HEK293 (cell line): ENCODE results near the gene PRTFDC1.

Experiments
- CTCF ChIA-PET: fragments of 350-600 bp; formaldehyde crosslinking; extraction: SDS; loops from one replicate; lab custom pipeline; 2021; ENCODE audit warnings: antibody characterized with exemption; lab: Yijun Ruan, JAX
- POLR2A ChIA-PET: fragments of 300-600 bp; formaldehyde crosslinking; extraction: SDS; loops from one replicate; lab custom pipeline; 2020; ENCODE audit warnings: antibody characterized with exemption, inconsistent platforms; lab: Yijun Ruan, JAX
- H3K27ac ChIP-seq: fragments of 200-500 bp; sonication (Bioruptor generic); 2 replicates; pipeline ENCODE4 v1.5.1; 2014; ENCODE audit warnings: low read depth, low read length, control low read depth, inconsistent platforms; ENCODE audit errors: extremely low read depth
- H3K36me3 ChIP-seq, 2 experiments: fragments of 200-500 bp in 1 of 2; sonication (Bioruptor generic) in 1 of 2; 1 replicate in 1 of 2; 2 replicates in 1 of 2; pipeline ENCODE4 v1.5.1; 2014 to 2017; ENCODE audit warnings: inconsistent platforms in 2 of 2, low read length in 2 of 2; ENCODE audit not compliant: control insufficient read depth in 2 of 2, insufficient read depth in 1 of 2
- H3K4me1 ChIP-seq: fragments of 200-500 bp; sonication (Bioruptor generic); 2 replicates; pipeline ENCODE4 v1.5.1; 2014; ENCODE audit warnings: mild to moderate bottlenecking, low read length, inconsistent platforms; ENCODE audit not compliant: control insufficient read depth, insufficient read depth
- H3K4me3 ChIP-seq: 2 replicates; pipeline ENCODE4 v1.5.1; 2011; ENCODE audit warnings: low read depth, mild to moderate bottlenecking, control low read depth, low read length, moderate library complexity
- H3K9me3 ChIP-seq: fragments of 200-500 bp; sonication (Bioruptor generic); 2 replicates; pipeline ENCODE4 v1.5.1; 2014; ENCODE audit warnings: low read depth, low read length, inconsistent platforms; ENCODE audit not compliant: control insufficient read depth, insufficient read depth
- GLI4 ChIP-seq: fragments of 450-650 bp; formaldehyde crosslinking; IDR thresholded peaks from 2 replicates; pipeline ENCODE4 v1.5.1; 2016; ENCODE audit warnings: missing biosample characterization, missing genetic modification characterization
- IKZF3 ChIP-seq: fragments of 450-650 bp; IDR thresholded peaks from 2 replicates; pipeline ENCODE4 v1.5.0; 2018; ENCODE audit warnings: missing biosample characterization, mild to moderate bottlenecking, missing genetic modification characterization, moderate library complexity
- KLF10 ChIP-seq: fragments of 450-650 bp; IDR thresholded peaks from 2 replicates; pipeline ENCODE4 v1.5.1; 2018; ENCODE audit warnings: missing biosample characterization, mild to moderate bottlenecking, missing genetic modification characterization
- REPIN1 ChIP-seq: fragments of 450-650 bp; formaldehyde crosslinking; IDR thresholded peaks from 2 replicates; pipeline ENCODE4 v1.5.1; 2017; ENCODE audit warnings: missing biosample characterization, missing genetic modification characterization, low read depth
- WT1 ChIP-seq: fragments of 450-650 bp; formaldehyde crosslinking; IDR thresholded peaks from 2 replicates; pipeline ENCODE4 v1.5.1; 2016; ENCODE audit warnings: missing biosample characterization, missing genetic modification characterization
- ZBTB7A ChIP-seq: fragments of 450-650 bp; formaldehyde crosslinking; IDR thresholded peaks from 2 replicates; pipeline ENCODE4 v1.5.1; 2016; ENCODE audit warnings: low read depth, missing biosample characterization, missing genetic modification characterization
- ZIC2 ChIP-seq: fragments of 450-650 bp; formaldehyde crosslinking; IDR thresholded peaks from 2 replicates; pipeline ENCODE4 v1.5.1; 2016; ENCODE audit warnings: missing biosample characterization, missing genetic modification characterization
- ZNF133 ChIP-seq: fragments of 450-650 bp; formaldehyde crosslinking; IDR thresholded peaks from 2 replicates; pipeline ENCODE4 v1.5.1; 2016; ENCODE audit warnings: missing biosample characterization, missing genetic modification characterization
- ZNF174 ChIP-seq: fragments of 450-650 bp; formaldehyde crosslinking; IDR thresholded peaks from 2 replicates; pipeline ENCODE4 v1.5.0; 2017; ENCODE audit warnings: missing biosample characterization, mild to moderate bottlenecking, missing genetic modification characterization
- ZNF175 ChIP-seq: fragments of 450-650 bp; formaldehyde crosslinking; IDR thresholded peaks from 2 replicates; pipeline ENCODE4 v1.5.1; 2016; ENCODE audit warnings: missing biosample characterization, missing genetic modification characterization
- ZNF23 ChIP-seq: fragments of 450-650 bp; formaldehyde crosslinking; IDR thresholded peaks from 2 replicates; pipeline ENCODE4 v1.5.1; 2016; ENCODE audit warnings: missing biosample characterization, missing genetic modification characterization, borderline replicate concordance
- ZNF423 ChIP-seq: fragments of 450-650 bp; formaldehyde crosslinking; IDR thresholded peaks from 2 replicates; pipeline ENCODE4 v1.5.1; 2016; ENCODE audit warnings: missing biosample characterization, missing genetic modification characterization
- ZNF548 ChIP-seq: fragments of 450-650 bp; formaldehyde crosslinking; IDR thresholded peaks from 2 replicates; pipeline ENCODE4 v1.5.1; 2016; ENCODE audit warnings: missing biosample characterization, missing genetic modification characterization
- ZNF558 ChIP-seq: fragments of 450-650 bp; formaldehyde crosslinking; IDR thresholded peaks from 2 replicates; pipeline ENCODE4 v1.5.1; 2016; ENCODE audit warnings: missing biosample characterization, missing genetic modification characterization
- ZNF561 ChIP-seq: fragments of 450-650 bp; IDR thresholded peaks from 2 replicates; pipeline ENCODE4 v1.5.1; 2018; ENCODE audit warnings: missing biosample characterization, missing genetic modification characterization, borderline replicate concordance
- ZNF571 ChIP-seq: fragments of 450-650 bp; formaldehyde crosslinking; IDR thresholded peaks from 2 replicates; pipeline ENCODE4 v1.5.0; 2017; ENCODE audit warnings: missing biosample characterization, missing genetic modification characterization
- ZNF596 ChIP-seq: fragments of 450-650 bp; IDR thresholded peaks from 2 replicates; pipeline ENCODE4 v1.5.0; 2018; ENCODE audit warnings: missing biosample characterization, mild to moderate bottlenecking, missing genetic modification characterization, moderate library complexity
- ZNF629 ChIP-seq: fragments of 450-650 bp; formaldehyde crosslinking; IDR thresholded peaks from 2 replicates; pipeline ENCODE4 v1.5.1; 2017; ENCODE audit warnings: missing biosample characterization, missing genetic modification characterization
- ZNF747 ChIP-seq: fragments of 450-650 bp; formaldehyde crosslinking; IDR thresholded peaks from 2 replicates; pipeline ENCODE4 v1.5.1; 2016; ENCODE audit warnings: missing biosample characterization, missing genetic modification characterization
- ZNF76 ChIP-seq: fragments of 450-650 bp; formaldehyde crosslinking; IDR thresholded peaks from 2 replicates; pipeline ENCODE4; 2016; ENCODE audit warnings: low read depth, missing biosample characterization, missing genetic modification characterization, borderline replicate concordance
- ZNF792 ChIP-seq: fragments of 450-650 bp; formaldehyde crosslinking; IDR thresholded peaks from 2 replicates; pipeline ENCODE4 v1.5.1; 2016; ENCODE audit warnings: missing biosample characterization, missing genetic modification characterization
- TF ChIP-seq, protein P1 (sequence below): fragments of 450-650 bp; formaldehyde crosslinking; IDR thresholded peaks from 2 replicates; pipeline ENCODE4 v1.5.1; 2017; ENCODE audit warnings: missing biosample characterization, missing genetic modification characterization
- TF ChIP-seq, protein P2 (sequence below): fragments of 450-650 bp; formaldehyde crosslinking; IDR thresholded peaks from 2 replicates; pipeline ENCODE4 v1.5.1; 2016; ENCODE audit warnings: missing biosample characterization, missing genetic modification characterization
- TF ChIP-seq, protein P3 (sequence below): fragments of 450-650 bp; formaldehyde crosslinking; IDR thresholded peaks from 2 replicates; pipeline ENCODE4 v1.5.1; 2017; ENCODE audit warnings: missing biosample characterization, missing genetic modification characterization
- TF ChIP-seq, protein P4 (sequence below): fragments of 450-650 bp; formaldehyde crosslinking; IDR thresholded peaks from 2 replicates; pipeline ENCODE4 v1.5.1; 2016; ENCODE audit warnings: missing biosample characterization, missing genetic modification characterization, low read depth

Gene PRTFDC1

DNA sequence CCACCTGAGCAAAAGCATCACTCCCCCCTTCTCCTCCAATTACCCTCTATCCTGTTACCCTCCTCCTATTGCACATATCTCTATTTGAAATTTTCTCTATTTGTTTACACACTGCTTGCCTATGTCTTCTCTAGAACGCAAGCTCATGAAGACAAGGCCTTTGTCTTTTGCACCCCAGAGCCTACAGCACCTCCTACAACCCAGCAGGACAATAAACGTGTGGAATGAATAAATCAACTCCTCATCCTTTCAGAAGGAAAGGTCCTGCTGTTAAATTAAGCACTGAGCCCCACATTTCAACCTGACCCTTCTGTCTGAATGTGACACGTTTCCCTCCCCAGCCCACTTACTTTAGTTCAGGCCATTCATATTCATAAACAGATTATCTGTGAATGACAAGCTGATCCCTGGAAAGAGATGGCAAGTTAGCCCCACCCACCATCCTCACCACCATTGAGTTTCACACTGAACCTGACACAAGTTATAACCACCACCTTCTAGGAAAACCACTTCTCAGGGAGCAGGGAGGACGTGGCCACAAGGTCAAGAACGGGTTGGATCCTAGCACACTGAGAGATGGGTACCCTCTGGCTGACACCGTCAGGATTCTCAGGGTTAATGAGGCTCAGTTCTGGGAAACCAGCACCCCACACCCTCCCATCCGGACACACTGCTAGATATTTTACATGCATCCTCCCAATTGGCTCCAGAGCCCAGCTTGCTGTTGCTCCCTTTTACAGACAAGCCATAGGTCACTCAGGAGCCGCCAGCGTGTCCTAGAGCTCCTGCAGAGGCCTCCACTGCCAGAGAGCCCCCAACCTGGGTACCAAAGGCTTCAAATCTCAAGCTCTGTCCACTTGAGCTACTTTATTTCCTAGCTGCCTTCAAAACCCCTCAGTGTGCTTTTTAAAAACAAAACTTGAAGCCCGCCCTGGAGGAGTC is 934 bp downstream of the PRTFDC1 start (continued):
- TF ChIP-seq, protein P1, sequence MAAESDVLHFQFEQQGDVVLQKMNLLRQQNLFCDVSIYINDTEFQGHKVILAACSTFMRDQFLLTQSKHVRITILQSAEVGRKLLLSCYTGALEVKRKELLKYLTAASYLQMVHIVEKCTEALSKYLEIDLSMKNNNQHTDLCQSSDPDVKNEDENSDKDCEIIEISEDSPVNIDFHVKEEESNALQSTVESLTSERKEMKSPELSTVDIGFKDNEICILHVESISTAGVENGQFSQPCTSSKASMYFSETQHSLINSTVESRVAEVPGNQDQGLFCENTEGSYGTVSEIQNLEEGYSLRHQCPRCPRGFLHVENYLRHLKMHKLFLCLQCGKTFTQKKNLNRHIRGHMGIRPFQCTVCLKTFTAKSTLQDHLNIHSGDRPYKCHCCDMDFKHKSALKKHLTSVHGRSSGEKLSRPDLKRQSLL (tag by site-specific recombination) = 0 out of 2 replicates have a peak, but pooled peaks have one; percentile 19
- TF ChIP-seq ZBTB7A (no peak), ZNF571 (tag by site-specific recombination) (no peak), ZNF174 (tag by site-specific recombination) (no peak)
- TF ChIP-seq, protein P2, sequence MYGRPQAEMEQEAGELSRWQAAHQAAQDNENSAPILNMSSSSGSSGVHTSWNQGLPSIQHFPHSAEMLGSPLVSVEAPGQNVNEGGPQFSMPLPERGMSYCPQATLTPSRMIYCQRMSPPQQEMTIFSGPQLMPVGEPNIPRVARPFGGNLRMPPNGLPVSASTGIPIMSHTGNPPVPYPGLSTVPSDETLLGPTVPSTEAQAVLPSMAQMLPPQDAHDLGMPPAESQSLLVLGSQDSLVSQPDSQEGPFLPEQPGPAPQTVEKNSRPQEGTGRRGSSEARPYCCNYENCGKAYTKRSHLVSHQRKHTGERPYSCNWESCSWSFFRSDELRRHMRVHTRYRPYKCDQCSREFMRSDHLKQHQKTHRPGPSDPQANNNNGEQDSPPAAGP = no peak
- TF ChIP-seq, all 188 proteins: peak for 2

DNA sequence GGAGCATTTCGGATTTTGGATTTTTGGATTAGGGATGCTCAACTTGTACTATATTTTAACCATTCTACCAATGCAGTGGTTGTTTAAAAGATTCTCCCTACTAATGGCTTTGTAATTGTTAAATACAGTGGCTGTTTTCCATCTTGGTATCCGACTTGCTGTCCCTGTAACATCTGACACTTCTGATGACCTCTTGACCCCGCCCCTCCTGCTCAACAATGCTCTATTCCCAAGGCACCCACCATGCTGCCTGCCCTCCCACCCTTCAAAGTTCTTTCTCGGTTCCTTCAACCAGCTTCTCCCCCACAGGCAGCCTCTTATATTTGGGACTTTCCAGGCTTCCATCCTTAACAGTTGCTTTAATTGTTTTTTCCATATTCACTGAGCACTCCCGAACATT is 2.0 kb downstream of the PRTFDC1 start:
- Histone ChIP-seq H3K4me1 (no peaks in the 10 kb centered on the region), H3K36me3 (no peaks in the 10 kb centered on the region), H3K4me3 (no peak overlapping the region), H3K9me3 (no peaks in the 10 kb centered on the region), H3K27ac (no peak overlapping the region)
- TF ChIP-seq ZNF423 = no peak
- CTCF ChIA-PET = no interaction called here
- POLR2A ChIA-PET = no interaction called here

DNA sequence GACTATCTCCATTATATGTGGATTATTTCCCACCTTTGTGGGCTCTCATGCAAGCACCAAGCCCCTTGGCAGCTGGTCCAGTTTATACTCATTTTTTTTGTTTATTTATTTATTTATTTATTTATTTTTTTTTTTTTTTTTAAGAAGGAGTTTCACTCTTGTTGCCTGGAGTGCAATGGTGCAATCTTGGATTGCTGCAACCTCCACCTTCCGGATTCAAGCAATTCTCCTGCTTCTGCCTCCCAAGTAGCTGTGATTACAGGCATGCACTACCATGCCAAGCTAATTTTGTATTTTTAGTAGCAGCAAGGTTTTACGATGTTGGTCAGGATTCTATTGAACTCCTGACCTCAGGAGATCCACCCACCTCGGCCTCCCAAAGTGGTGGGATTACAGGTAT is 2.8 kb downstream of the PRTFDC1 start:
- H3K9me3 ChIP-seq = no peaks in the 10 kb centered on the region
- no peak overlapping the region for H3K27ac ChIP-seq
- CTCF ChIA-PET = interaction anchor here (2.0 kb wide), 1 partner anchor 20 kb away, joined by 5 read pairs; no protein-coding TSS in a partner anchor
- TF ChIP-seq ZNF558 (tag by site-specific recombination) = no peak
- no peak for TF ChIP-seq ZNF561 (tag by site-specific recombination)
- TF ChIP-seq ZNF133 (tag by site-specific recombination) = no peak
- TF ChIP-seq GLI4 (tag by site-specific recombination) = no peak
- no peak for TF ChIP-seq ZNF548
- TF ChIP-seq ZNF596 (tag by site-specific recombination) = no peak
- TF ChIP-seq, protein P3, sequence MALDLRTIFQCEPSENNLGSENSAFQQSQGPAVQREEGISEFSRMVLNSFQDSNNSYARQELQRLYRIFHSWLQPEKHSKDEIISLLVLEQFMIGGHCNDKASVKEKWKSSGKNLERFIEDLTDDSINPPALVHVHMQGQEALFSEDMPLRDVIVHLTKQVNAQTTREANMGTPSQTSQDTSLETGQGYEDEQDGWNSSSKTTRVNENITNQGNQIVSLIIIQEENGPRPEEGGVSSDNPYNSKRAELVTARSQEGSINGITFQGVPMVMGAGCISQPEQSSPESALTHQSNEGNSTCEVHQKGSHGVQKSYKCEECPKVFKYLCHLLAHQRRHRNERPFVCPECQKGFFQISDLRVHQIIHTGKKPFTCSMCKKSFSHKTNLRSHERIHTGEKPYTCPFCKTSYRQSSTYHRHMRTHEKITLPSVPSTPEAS = no peak
- no peak for TF ChIP-seq ZNF23 (tag by site-specific recombination)
- TF ChIP-seq, protein P4, sequence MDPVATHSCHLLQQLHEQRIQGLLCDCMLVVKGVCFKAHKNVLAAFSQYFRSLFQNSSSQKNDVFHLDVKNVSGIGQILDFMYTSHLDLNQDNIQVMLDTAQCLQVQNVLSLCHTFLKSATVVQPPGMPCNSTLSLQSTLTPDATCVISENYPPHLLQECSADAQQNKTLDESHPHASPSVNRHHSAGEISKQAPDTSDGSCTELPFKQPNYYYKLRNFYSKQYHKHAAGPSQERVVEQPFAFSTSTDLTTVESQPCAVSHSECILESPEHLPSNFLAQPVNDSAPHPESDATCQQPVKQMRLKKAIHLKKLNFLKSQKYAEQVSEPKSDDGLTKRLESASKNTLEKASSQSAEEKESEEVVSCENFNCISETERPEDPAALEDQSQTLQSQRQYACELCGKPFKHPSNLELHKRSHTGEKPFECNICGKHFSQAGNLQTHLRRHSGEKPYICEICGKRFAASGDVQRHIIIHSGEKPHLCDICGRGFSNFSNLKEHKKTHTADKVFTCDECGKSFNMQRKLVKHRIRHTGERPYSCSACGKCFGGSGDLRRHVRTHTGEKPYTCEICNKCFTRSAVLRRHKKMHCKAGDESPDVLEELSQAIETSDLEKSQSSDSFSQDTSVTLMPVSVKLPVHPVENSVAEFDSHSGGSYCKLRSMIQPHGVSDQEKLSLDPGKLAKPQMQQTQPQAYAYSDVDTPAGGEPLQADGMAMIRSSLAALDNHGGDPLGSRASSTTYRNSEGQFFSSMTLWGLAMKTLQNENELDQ (tag by site-specific recombination) = no peak
- no peak for TF ChIP-seq ZNF175
- TF ChIP-seq ZNF629 (tag by site-specific recombination) = no peak
- no peak for TF ChIP-seq ZNF792 (tag by site-specific recombination)
- no peak for TF ChIP-seq WT1 (tag by site-specific recombination)
- TF ChIP-seq REPIN1 (tag by site-specific recombination) = no peak
- TF ChIP-seq ZIC2 = no peak
- TF ChIP-seq KLF10 (tag by site-specific recombination) = no peak
- TF ChIP-seq IKZF3 (tag by site-specific recombination) = no peak
- no peak for TF ChIP-seq ZNF76 (tag by site-specific recombination)
- no peak for TF ChIP-seq ZNF747
- TF ChIP-seq, all 188 proteins: peak for 0
- Histone ChIP-seq H3K36me3 (no peaks in the 10 kb centered on the region), H3K4me3 (no peak overlapping the region), H3K4me1 (no peaks in the 10 kb centered on the region)
- POLR2A ChIA-PET = no interaction called here
